CD4-positive, alpha-beta T cell (primary cell): ENCODE data around the gene VIPR2. TPM values are rescaled to one million over a fixed set of nuclear protein-coding genes. Genes with fewer than 3 reads are reported as not detected.

Experiments
- ATAC-seq: fragments of 200-7000 bp; cut with Tn5 transposase; one replicate; pipeline ENCODE4 v1.10.0; 2022; ENCODE audit warnings: mild to moderate bottlenecking; ENCODE audit not compliant: poor library complexity
- CTCF ChIA-PET: fragments of 350-600 bp; sonication (Branson Sonifier 250); formaldehyde crosslinking; loops from one replicate; lab custom pipeline; 2021; ENCODE audit warnings: antibody characterized with exemption, inconsistent platforms; lab: Charles Lee
- POLR2A ChIA-PET: fragments of 350-600 bp; sonication (Branson Sonifier 250); formaldehyde crosslinking; loops from one replicate; lab custom pipeline; 2021; ENCODE audit warnings: antibody characterized with exemption, inconsistent platforms; lab: Charles Lee
- DNase-seq, 14 experiments: peaks; one replicate each; pipeline ENCODE4 v3.0.0-alpha.2; 2013 to 2020; ENCODE audit warnings: mixed read lengths in 2 of 14
- H3K27ac ChIP-seq, 2 donors: one replicate each; pipeline versions ENCODE4 v1.5.1 to v1.7.0; 2013; ENCODE audit warnings: low read length in 2 of 2, low read depth in 1 of 2, mild to moderate bottlenecking in 1 of 2
- H3K27me3 ChIP-seq, 2 experiments: 1 replicate in 1 of 2; 2 replicates in 1 of 2; pipeline versions ENCODE4 v1.6.1 to v1.7.0; 2013; ENCODE audit warnings: low read length in 2 of 2, control low read depth in 1 of 2, mild to moderate bottlenecking in 1 of 2, moderate library complexity in 1 of 2; ENCODE audit not compliant: insufficient read depth in 2 of 2, control insufficient read depth in 1 of 2
- H3K36me3 ChIP-seq: one replicate; pipeline ENCODE4 v1.6.1; 2013; ENCODE audit warnings: low read length, control low read depth; ENCODE audit not compliant: insufficient read depth
- H3K4me1 ChIP-seq: one replicate; pipeline ENCODE4 v1.6.1; 2013; ENCODE audit warnings: low read length, control low read depth; ENCODE audit not compliant: insufficient read depth
- H3K4me3 ChIP-seq: one replicate; pipeline ENCODE4 v1.5.1; 2013; ENCODE audit warnings: mild to moderate bottlenecking, low read length, moderate library complexity
- H3K9me3 ChIP-seq, 2 experiments: 1 replicate in 1 of 2; 2 replicates in 1 of 2; pipeline versions ENCODE4 v1.6.1 to v1.7.0; 2013; ENCODE audit warnings: low read length in 2 of 2, mild to moderate bottlenecking in 2 of 2, control low read depth in 1 of 2, moderate library complexity in 1 of 2; ENCODE audit not compliant: control insufficient read depth in 1 of 2, insufficient read depth in 1 of 2
- H3K27ac Mint-ChIP-seq: one replicate; pipeline ENCODE4 v1.8.0; 2020; ENCODE audit warnings: mixed read lengths
- H3K27me3 Mint-ChIP-seq: one replicate; pipeline ENCODE4 v1.8.0; 2021; ENCODE audit warnings: mixed read lengths
- H3K36me3 Mint-ChIP-seq: one replicate; pipeline ENCODE4 v1.8.0; 2021; ENCODE audit warnings: low read depth, mixed read lengths
- H3K4me1 Mint-ChIP-seq: one replicate; pipeline ENCODE4 v1.8.0; 2021; ENCODE audit warnings: low read depth, mixed read lengths
- H3K4me3 Mint-ChIP-seq: one replicate; pipeline ENCODE4 v1.8.0; 2020; ENCODE audit warnings: mild to moderate bottlenecking, mixed read lengths
- H3K9me3 Mint-ChIP-seq: one replicate; pipeline ENCODE4 v1.8.0; 2020; ENCODE audit warnings: mixed read lengths
- CTCF ChIP-seq: fragments of 200-600 bp; IDR thresholded peaks from one replicate; pipeline ENCODE4 v1.8.0; 2022; ENCODE audit warnings: antibody characterized with exemption, mild to moderate bottlenecking
- intact Hi-C, 2 experiments: fragments of 100-400 bp; cut with DNase I in 1 of 2; cut with micrococcal nuclease in 1 of 2; formaldehyde crosslinking; loops; one replicate each; pipeline versions ENCODE4 v1.15.1 to v1.9.0; 2023 to 2025; cut with DNase I, micrococcal nuclease
- total RNA-seq, 174 experiments: library from RNA in 2 of 174; stranded (reverse) in 2 of 174; gene quantifications; one replicate each; pipeline ENCODE4 v1.2.3 and lab custom pipeline; 2021 to 2026

The VIPR2 gene
- total RNA-seq, 2 experiments from 2014 or later, result 0.59 to 0.80 TPM

DNA sequence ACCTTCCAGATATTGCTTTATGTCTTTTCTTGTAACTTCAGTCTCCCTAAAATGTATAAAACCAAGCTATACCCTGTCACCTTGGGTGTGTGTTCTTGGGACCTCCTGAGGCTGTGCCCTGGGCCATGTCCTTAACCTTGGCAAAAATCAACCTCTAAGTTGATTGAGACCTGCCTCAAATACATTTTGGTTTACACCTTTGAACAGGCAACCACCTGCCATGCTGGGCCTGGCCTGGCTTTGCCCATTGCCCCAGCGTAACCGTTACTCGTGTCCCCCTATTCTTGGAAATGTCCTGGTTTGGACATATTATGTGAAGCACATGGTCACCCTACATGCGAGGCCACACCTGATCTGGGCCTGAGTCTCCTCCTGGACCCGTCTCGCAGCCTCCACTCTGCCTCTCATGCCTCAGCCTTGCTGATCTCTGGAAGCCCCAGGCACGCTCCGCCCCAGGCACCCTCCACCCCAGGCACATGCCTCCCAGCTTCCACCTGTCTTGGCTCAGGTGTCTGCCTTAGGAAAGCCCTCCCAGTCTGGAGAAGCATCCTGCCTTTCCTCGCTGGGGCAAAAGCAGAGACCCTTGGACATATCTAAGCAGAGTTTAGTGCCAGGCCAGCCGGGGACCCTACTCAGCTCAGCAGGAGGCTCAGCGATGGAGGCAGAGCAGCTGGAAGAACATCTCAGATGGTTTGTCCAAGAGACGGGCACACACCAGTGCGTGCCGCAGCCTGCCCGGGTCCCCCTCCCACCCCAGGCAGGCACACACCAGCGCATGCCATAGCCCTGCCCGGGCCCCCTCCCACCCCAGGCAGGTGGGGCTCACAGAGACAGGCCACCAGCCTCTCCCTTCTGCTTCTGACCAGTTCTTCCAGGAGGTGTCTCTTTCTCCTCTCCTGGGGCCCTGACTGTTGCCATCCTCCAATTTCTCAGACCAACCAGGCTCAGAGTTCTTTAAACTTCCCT, 4.0 kb upstream of the VIPR2 start:
- no peaks in the 10 kb centered on the region for H3K36me3 Mint-ChIP-seq
- H3K27ac Mint-ChIP-seq, result no peak overlapping the region
- Histone ChIP-seq H3K27me3 (peaks cover 12 to 16% of the 10 kb centered on the region in 2 experiments), H3K4me3 (no peak overlapping the region), H3K36me3 (no peaks in the 10 kb centered on the region), H3K4me1 (peaks cover 14% of the 10 kb centered on the region), H3K9me3 (peaks cover 0 to 10% of the 10 kb centered on the region in 2 experiments), H3K27ac (no peak overlapping the region)
- ATAC-seq (no peak), DNase-seq (peak in 1 of 14 experiments; percentile 14)
- no peaks in the 10 kb centered on the region for H3K4me1 Mint-ChIP-seq
- ChIA-PET CTCF (no interaction called here), POLR2A (no interaction called here)
- intact Hi-C loops, result no loop called here
- no peak overlapping the region for H3K4me3 Mint-ChIP-seq
- no peaks in the 10 kb centered on the region for H3K9me3 Mint-ChIP-seq
- peaks cover 3% of the 10 kb centered on the region for H3K27me3 Mint-ChIP-seq
- TF ChIP-seq CTCF, result no peak

GRCh38 chr7:159147687-159148086, 3.0 kb upstream of the VIPR2 start:
- H3K36me3 Mint-ChIP-seq, result no peaks in the 10 kb centered on the region
- no peak for DNase-seq
- Histone ChIP-seq H3K9me3 (peaks cover 0 to 11% of the 10 kb centered on the region in 2 experiments), H3K4me3 (no peak overlapping the region), H3K27ac (no peak overlapping the region), H3K36me3 (no peaks in the 10 kb centered on the region), H3K4me1 (peaks cover 15% of the 10 kb centered on the region), H3K27me3 (peaks cover 22 to 27% of the 10 kb centered on the region in 2 experiments)
- peaks cover 7% of the 10 kb centered on the region for H3K4me1 Mint-ChIP-seq
- TF ChIP-seq CTCF, result no peak
- no peak overlapping the region for H3K4me3 Mint-ChIP-seq
- H3K9me3 Mint-ChIP-seq, result no peaks in the 10 kb centered on the region
- peaks cover 13% of the 10 kb centered on the region for H3K27me3 Mint-ChIP-seq
- H3K27ac Mint-ChIP-seq, result no peak overlapping the region
- intact Hi-C loops, result no loop called here
- POLR2A ChIA-PET, result no interaction called here
- CTCF ChIA-PET, result no interaction called here
- no peak for ATAC-seq

DNA sequence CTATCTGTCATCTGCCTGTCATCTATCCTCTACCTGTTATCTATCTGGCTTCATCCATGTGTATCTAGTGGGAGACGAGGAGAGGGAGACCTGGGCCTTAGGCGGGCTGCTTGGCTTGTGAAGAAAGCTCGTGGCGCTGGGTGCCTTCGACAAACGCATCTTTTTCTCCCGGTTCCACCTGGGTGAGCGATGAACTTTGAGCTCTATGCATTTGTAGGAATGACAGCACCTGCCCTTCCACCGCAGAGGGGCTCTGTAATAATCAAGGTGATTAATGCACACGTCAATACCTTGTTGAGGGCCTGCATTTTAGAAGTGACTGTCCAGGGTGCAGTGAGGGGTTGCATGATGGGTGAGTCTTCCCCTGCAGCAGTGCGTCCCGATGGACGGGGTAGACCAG, 2.6 kb upstream of the VIPR2 start:
- H3K4me3 ChIP-seq, result no peak overlapping the region
- peaks cover 0 to 11% of the 10 kb centered on the region in 2 experiments for H3K9me3 ChIP-seq
- no peak overlapping the region for H3K4me3 Mint-ChIP-seq
- ATAC-seq (no peak), DNase-seq (peak in 1 of 14 experiments; percentile 16)
- peaks cover 16% of the 10 kb centered on the region for H3K27me3 Mint-ChIP-seq
- TF ChIP-seq CTCF, result no peak
- intact Hi-C loops, result no loop called here
- CTCF ChIA-PET, result no interaction called here
- H3K4me1 ChIP-seq, result peaks cover 15% of the 10 kb centered on the region
- peaks cover 24 to 31% of the 10 kb centered on the region in 2 experiments for H3K27me3 ChIP-seq
- POLR2A ChIA-PET, result no interaction called here
- H3K9me3 Mint-ChIP-seq, result no peaks in the 10 kb centered on the region
- H3K27ac Mint-ChIP-seq, result no peak overlapping the region
- H3K27ac ChIP-seq, result no peak overlapping the region
- H3K36me3 Mint-ChIP-seq, result no peaks in the 10 kb centered on the region
- no peaks in the 10 kb centered on the region for H3K36me3 ChIP-seq
- peaks cover 7% of the 10 kb centered on the region for H3K4me1 Mint-ChIP-seq
